Panc1 (cell line): ENCODE measurements around the gene ACACB. TPM values are rescaled to one million over a fixed set of nuclear protein-coding genes. Genes with fewer than 3 reads are reported as not detected.
A peak's percentile ranks its signal among the peaks of the same experiment; 100 is the strongest.

Experiments
- ATAC-seq: fragments of 200-7000 bp; cut with Tn5 transposase; 2 replicates; pipeline ENCODE4 v1.9.1; 2020; ENCODE audit warnings: mild to moderate bottlenecking, moderate library complexity
- BruUV-seq: library from RNA; stranded (reverse); fragments of 400-500 nt; replicated peaks from 2 replicates; lab custom pipeline; 2021; lab: Mats Ljungman, UMichigan
- CTCF ChIA-PET: fragments of 300-600 bp; sonication (Branson Sonifier 250); formaldehyde crosslinking; loops from one replicate; lab custom pipeline; 2022; ENCODE audit warnings: antibody characterized with exemption; lab: Charles Lee
- POLR2A ChIA-PET: fragments of 300-600 bp; sonication (Branson Sonifier 250); formaldehyde crosslinking; loops from one replicate; lab custom pipeline; 2022; ENCODE audit warnings: antibody characterized with exemption; lab: Charles Lee
- DNase-seq: peaks from one replicate; pipeline ENCODE4 v3.0.0-alpha.2; 2010; ENCODE audit warnings: low read depth, low spot score
- H3K27ac ChIP-seq: 2 replicates; pipeline ENCODE4 v1.5.1; 2011; ENCODE audit warnings: mild to moderate bottlenecking, low read length, inconsistent platforms
- H3K27me3 ChIP-seq: fragments of 200-500 bp; sonication (Bioruptor generic); 2 replicates; pipeline ENCODE4 v1.6.0; 2014; ENCODE audit warnings: low read length, inconsistent platforms; ENCODE audit not compliant: control insufficient read depth, insufficient read depth
- H3K36me3 ChIP-seq: fragments of 200-500 bp; sonication (Bioruptor generic); 2 replicates; pipeline ENCODE4 v1.5.1; 2014; ENCODE audit warnings: inconsistent platforms, mild to moderate bottlenecking, low read length, moderate library complexity; ENCODE audit not compliant: control insufficient read depth, insufficient read depth
- H3K4me1 ChIP-seq: 2 replicates; pipeline ENCODE4 v1.5.1; 2011; ENCODE audit warnings: inconsistent platforms, mild to moderate bottlenecking, low read length, moderate library complexity; ENCODE audit not compliant: control insufficient read depth, insufficient read depth
- H3K4me3 ChIP-seq, 2 experiments: 2 replicates each; pipeline ENCODE4 v1.5.1; 2011 to 2012; ENCODE audit warnings: low read depth in 2 of 2, low read length in 2 of 2, mild to moderate bottlenecking in 2 of 2, inconsistent platforms in 1 of 2, moderate library complexity in 1 of 2
- H3K9me3 ChIP-seq: fragments of 200-500 bp; sonication (Bioruptor generic); 2 replicates; pipeline ENCODE4 v1.5.1; 2014; ENCODE audit warnings: low read depth, mild to moderate bottlenecking, inconsistent platforms, low read length, moderate library complexity; ENCODE audit not compliant: control insufficient read depth, insufficient read depth
- CTCF ChIP-seq: fragments of 450-650 bp; IDR thresholded peaks from 2 replicates; pipeline ENCODE4 v1.5.1; 2017; ENCODE audit warnings: mild to moderate bottlenecking
- POLR2AphosphoS5 ChIP-seq: IDR thresholded peaks from 2 replicates; pipeline ENCODE4 v1.6.1; 2012; ENCODE audit warnings: mild to moderate bottlenecking, low read depth, low read length, moderate library complexity
- REST ChIP-seq, 2 experiments: IDR thresholded peaks; 2 replicates each; pipeline ENCODE4 v1.6.1; 2011 to 2012; ENCODE audit warnings: low read depth in 2 of 2, control low read depth in 1 of 2, low read length in 1 of 2, mild to moderate bottlenecking in 1 of 2, moderate library complexity in 1 of 2; ENCODE audit not compliant: insufficient read depth in 1 of 2
- SIN3A ChIP-seq: IDR thresholded peaks from 2 replicates; pipeline ENCODE4 v1.6.1; 2012; ENCODE audit warnings: low read depth, mild to moderate bottlenecking, low read length, moderate library complexity, borderline replicate concordance; ENCODE audit not compliant: insufficient read depth
- TCF7L2 ChIP-seq: IDR thresholded peaks from 2 replicates; pipeline ENCODE4 v1.6.1; 2011; ENCODE audit warnings: mild to moderate bottlenecking, low read depth, low read length, inconsistent platforms
- in situ Hi-C: cut with HindIII; loops from 2 replicates; pipeline ENCODE4 v1.10.0; 2016; ENCODE audit warnings: low sequenced_read_pairs, low pct_unique_long_range_greater_than_20kb
- intact Hi-C: fragments of 100-400 bp; cut with micrococcal nuclease; formaldehyde crosslinking; loops from one replicate; pipeline ENCODE4 v1.10.0; 2022; ENCODE audit not compliant: unreplicated experiment
- total RNA-seq: library from RNA; stranded (reverse); gene quantifications from one replicate; pipeline ENCODE4 v1.2.1, GENCODE V29; 2021; ENCODE audit not compliant: unreplicated experiment

ACACB gene
- total RNA-seq, 1 experiment from 2014 or later = 12.3 TPM

- Histone ChIP-seq H3K9me3 (no peaks in the 10 kb centered on the region), H3K27me3 (no peaks in the 10 kb centered on the region), H3K4me3 (no peak overlapping the region), H3K27ac (no peak overlapping the region), H3K36me3 (peaks cover 8% of the 10 kb centered on the region), H3K4me1 (peaks cover 18% of the 10 kb centered on the region)
- TF ChIP-seq TCF7L2 (no peak), POLR2AphosphoS5 (no peak), REST (IDR thresholded peaks at IDR 0.05; ENCODE audit: insufficient read depth in 1 of 2, low read depth in 2 of 2, low read length in 1 of 2) (no peak), SIN3A (no peak), CTCF (no peak)
- ChIA-PET POLR2A (no interaction called here), CTCF (no interaction called here)
- intact Hi-C loops = loop anchor here (5.0 to 10.0 kb wide), 4 partner anchors 135 to 527 kb away; partner anchors contain the start of genes DAO, ISCU, SART3 and SSH1
- DNase-seq (no peak), ATAC-seq (no peak)
- BruUV-seq = no TSS peak
- in situ Hi-C loops = no loop called here
Measured at GRCh38 chr12:109089683-109090082, 26.7 kb upstream of the ACACB start.

- no TSS peak for BruUV-seq
- ChIA-PET CTCF (interaction anchor here (0.5 to 0.7 kb wide), 3 partner anchors 69 to 269 kb away, joined by 3 read pairs; no protein-coding TSS in a partner anchor), POLR2A (no interaction called here)
- ATAC-seq = no peak
- intact Hi-C loops (loop anchor here (5.0 to 10.0 kb wide), 3 partner anchors 138 to 530 kb away; partner anchors contain the start of genes ISCU, SART3 and SSH1), in situ Hi-C loops (no loop called here)
- peaks cover 18% of the 10 kb centered on the region for H3K4me1 ChIP-seq
- H3K9me3 ChIP-seq = no peaks in the 10 kb centered on the region
- H3K27me3 ChIP-seq = no peaks in the 10 kb centered on the region
- peak overlapping the region; percentile 97 for H3K27ac ChIP-seq
- peaks cover 5% of the 10 kb centered on the region for H3K36me3 ChIP-seq
- no peak for TF ChIP-seq SIN3A
- no peak for DNase-seq
- H3K4me3 ChIP-seq = peak overlapping the region; percentile 64 to 85
Measured at GRCh38 chr12:109092497-109093021, 23.8 kb upstream of the ACACB start.
